Measurements from ENCODE around the gene TRPM2.

The TRPM2 gene

DNA sequence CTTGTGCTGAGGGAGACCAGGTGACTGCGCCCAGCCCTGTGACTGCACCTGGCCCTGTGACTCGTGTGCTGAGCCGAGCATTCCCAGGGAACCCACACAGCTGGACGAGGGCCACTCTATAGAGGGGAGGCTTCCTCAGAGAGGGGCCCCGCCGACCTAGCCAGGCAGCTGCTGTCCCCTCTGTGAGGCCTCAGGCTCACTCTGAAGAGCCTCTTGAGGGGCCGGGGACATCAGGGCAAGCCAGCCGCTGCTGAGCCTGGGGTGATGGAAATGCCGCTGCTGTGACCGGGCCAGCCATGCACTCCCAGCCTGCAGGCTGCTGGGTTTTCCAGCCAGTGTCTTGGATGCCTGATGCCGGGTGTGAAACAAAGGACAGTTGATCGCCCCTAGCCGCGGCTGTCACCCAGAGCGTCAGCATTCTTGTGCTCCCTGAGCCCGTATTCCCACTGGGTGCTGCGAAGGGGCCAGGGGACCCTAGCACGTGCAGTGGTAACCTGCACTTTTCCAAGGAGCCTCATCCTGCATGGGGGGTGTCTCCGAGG, 36.1 kb upstream of the TRPM2 start:
- H3K4me1 ChIP-seq (ENCODE audit: insufficient read depth, low read length): no peaks in the 10 kb centered on the region
- H3K4me3 ChIP-seq (ENCODE audit: low read depth in 1 of 2, low read length in 2 of 2): no peak overlapping the region
- H3K9ac ChIP-seq (ENCODE audit: low read depth, low read length): no peak overlapping the region
- H3K36me3 ChIP-seq (ENCODE audit: insufficient read depth, low read length): peaks cover 89% of the 10 kb centered on the region
- H2AFZ ChIP-seq (ENCODE audit: low read depth, low read length): no peak overlapping the region
- no peaks in the 10 kb centered on the region for H3K79me2 ChIP-seq (ENCODE audit: insufficient read depth, low read length)
- no peak overlapping the region for H3K27ac ChIP-seq (ENCODE audit: low read length)
- TF ChIP-seq EZH2 (IDR thresholded peaks at IDR 0.05; ENCODE audit: borderline replicate concordance, low read depth, low read length, severe bottlenecking) (no peak), CTCF (IDR thresholded peaks at IDR 0.05; ENCODE audit: borderline replicate concordance, extremely low read depth, low read length, poor library complexity, severe bottlenecking) (no peak)
- ATAC-seq (ENCODE audit: insufficient read depth, low read depth) (no peak), DNase-seq (no peak)
- H4K20me1 ChIP-seq (ENCODE audit: insufficient read depth, low read length): peaks cover 45% of the 10 kb centered on the region
- H3K9me3 ChIP-seq (ENCODE audit: insufficient read depth, low read length, severe bottlenecking): no peaks in the 10 kb centered on the region
- H3K27me3 ChIP-seq (ENCODE audit: insufficient read depth, low read length, poor library complexity): no peaks in the 10 kb centered on the region
- H3K4me2 ChIP-seq (ENCODE audit: insufficient read depth, low read length): no peak overlapping the region

DNA sequence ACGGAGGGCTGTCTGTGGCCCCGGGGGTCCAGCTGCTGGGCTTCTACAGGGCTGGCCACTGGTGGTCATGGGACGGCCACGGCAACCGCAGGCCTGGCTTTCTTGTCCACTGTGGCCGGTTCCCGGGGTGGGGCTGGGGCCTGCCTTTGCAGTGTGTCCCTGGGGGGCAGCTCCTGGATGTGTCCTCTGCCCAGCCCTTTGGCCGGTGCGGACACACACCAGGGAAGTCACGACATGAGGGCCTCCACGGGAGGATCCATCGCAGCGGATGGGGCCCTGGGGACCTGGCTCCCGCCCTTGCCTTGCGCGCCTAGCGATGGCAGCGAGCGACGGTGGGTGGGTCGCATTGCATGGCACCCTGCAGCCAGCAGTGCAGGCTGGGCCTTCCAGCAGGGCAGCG, 35.5 kb upstream of the TRPM2 start:
- TF ChIP-seq EZH2 (IDR thresholded peaks at IDR 0.05; ENCODE audit: borderline replicate concordance, low read depth, low read length, severe bottlenecking) (no peak), CTCF (IDR thresholded peaks at IDR 0.05; ENCODE audit: borderline replicate concordance, extremely low read depth, low read length, poor library complexity, severe bottlenecking) (no peak)
- DNase-seq (no peak), ATAC-seq (ENCODE audit: insufficient read depth, low read depth) (no peak)
- Histone ChIP-seq H2AFZ (ENCODE audit: low read depth, low read length) (no peak overlapping the region), H3K4me3 (ENCODE audit: low read depth in 1 of 2, low read length in 2 of 2) (no peak overlapping the region), H3K79me2 (ENCODE audit: insufficient read depth, low read length) (no peaks in the 10 kb centered on the region), H3K4me1 (ENCODE audit: insufficient read depth, low read length) (no peaks in the 10 kb centered on the region), H3K9me3 (ENCODE audit: insufficient read depth, low read length, severe bottlenecking) (no peaks in the 10 kb centered on the region), H3K27ac (ENCODE audit: low read length) (no peak overlapping the region), H3K9ac (ENCODE audit: low read depth, low read length) (no peak overlapping the region), H3K27me3 (ENCODE audit: insufficient read depth, low read length, poor library complexity) (no peaks in the 10 kb centered on the region), H3K36me3 (ENCODE audit: insufficient read depth, low read length) (peaks cover 89% of the 10 kb centered on the region), H3K4me2 (ENCODE audit: insufficient read depth, low read length) (no peak overlapping the region), H4K20me1 (ENCODE audit: insufficient read depth, low read length) (peaks cover 46% of the 10 kb centered on the region)

DNA sequence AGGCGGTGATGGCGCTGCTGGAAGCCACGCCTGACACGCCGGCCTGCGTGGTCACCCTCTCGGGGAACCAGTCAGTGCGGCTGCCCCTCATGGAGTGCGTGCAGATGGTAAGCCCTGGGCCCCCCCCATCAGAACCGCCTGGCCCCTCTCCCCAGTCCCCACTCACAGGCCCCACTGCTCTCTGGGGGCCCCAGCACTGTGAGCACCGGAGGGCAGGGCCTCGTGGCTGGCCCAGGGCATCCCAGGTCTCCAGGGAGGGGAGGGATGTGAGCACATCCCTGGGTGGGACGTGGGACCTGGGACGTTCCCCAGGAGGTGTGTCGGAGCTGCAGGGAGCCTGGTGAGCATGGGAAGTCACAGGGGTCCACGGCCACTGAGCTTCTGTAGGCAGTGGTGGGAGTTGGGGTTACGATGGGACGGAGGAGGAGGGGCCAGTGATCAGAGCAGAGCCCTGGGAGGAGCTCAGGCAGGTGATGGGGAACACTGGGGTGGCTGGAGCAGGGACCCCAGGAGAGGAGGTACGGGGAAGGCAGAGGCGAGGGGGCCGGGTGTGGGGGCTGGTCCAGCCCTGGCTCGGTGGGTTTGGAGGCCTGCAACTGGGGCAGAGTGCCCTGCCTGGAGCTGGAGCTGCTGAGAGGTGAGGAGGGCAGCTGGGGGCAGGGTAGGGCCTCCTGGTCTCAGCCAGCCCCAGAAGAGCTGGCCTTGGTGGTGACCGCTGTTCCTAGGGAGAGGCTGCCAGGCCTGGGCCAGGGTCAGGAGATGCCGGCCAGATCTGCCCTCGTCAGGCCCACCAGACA, 34.7 kb upstream of the TRPM2 start:
- TF ChIP-seq EZH2 (IDR thresholded peaks at IDR 0.05; ENCODE audit: borderline replicate concordance, low read depth, low read length, severe bottlenecking): no peak
- TF ChIP-seq CTCF (IDR thresholded peaks at IDR 0.05; ENCODE audit: borderline replicate concordance, extremely low read depth, low read length, poor library complexity, severe bottlenecking): no peak

More for the DNA sequence above, 34.7 kb upstream of the TRPM2 start:
- no peaks in the 10 kb centered on the region for H3K79me2 ChIP-seq (ENCODE audit: insufficient read depth, low read length)
- H3K9me3 ChIP-seq (ENCODE audit: insufficient read depth, low read length, severe bottlenecking): no peaks in the 10 kb centered on the region
- no peak for ATAC-seq (ENCODE audit: insufficient read depth, low read depth)
- no peak overlapping the region for H3K4me3 ChIP-seq (ENCODE audit: low read depth in 1 of 2, low read length in 2 of 2)
- no peaks in the 10 kb centered on the region for H3K27me3 ChIP-seq (ENCODE audit: insufficient read depth, low read length, poor library complexity)
- H3K4me2 ChIP-seq (ENCODE audit: insufficient read depth, low read length): no peak overlapping the region
- no peak overlapping the region for H2AFZ ChIP-seq (ENCODE audit: low read depth, low read length)
- H4K20me1 ChIP-seq (ENCODE audit: insufficient read depth, low read length): peaks cover 41% of the 10 kb centered on the region
- H3K27ac ChIP-seq (ENCODE audit: low read length): no peak overlapping the region
- H3K36me3 ChIP-seq (ENCODE audit: insufficient read depth, low read length): peaks cover 89% of the 10 kb centered on the region
- H3K4me1 ChIP-seq (ENCODE audit: insufficient read depth, low read length): no peaks in the 10 kb centered on the region
- no peak for DNase-seq
- no peak overlapping the region for H3K9ac ChIP-seq (ENCODE audit: low read depth, low read length)

Data from DND-41 (cell line).